Measurements from ENCODE around the gene SMIM21.

SMIM21 gene

DNA sequence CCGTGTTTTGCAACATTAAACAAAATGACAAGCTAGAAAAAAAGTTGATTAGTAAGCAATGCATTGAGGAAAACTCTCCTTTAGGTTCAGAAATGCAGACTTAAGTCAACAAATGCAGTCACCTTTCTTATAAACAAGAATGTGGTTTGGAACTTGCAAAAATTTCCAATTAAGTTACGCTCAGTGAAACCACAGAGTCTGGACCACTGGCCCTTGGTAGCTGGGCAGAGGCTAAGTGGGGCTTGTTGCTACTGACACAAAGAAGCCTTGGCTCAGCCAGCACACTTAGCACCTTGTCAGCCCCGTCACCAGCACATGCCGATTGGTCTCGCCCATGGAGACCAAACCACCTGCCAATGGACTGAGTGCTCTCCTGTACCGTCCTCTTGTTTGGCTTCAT, 53.0 kb downstream of the SMIM21 start:
- DNase-seq, result no peak

DNA sequence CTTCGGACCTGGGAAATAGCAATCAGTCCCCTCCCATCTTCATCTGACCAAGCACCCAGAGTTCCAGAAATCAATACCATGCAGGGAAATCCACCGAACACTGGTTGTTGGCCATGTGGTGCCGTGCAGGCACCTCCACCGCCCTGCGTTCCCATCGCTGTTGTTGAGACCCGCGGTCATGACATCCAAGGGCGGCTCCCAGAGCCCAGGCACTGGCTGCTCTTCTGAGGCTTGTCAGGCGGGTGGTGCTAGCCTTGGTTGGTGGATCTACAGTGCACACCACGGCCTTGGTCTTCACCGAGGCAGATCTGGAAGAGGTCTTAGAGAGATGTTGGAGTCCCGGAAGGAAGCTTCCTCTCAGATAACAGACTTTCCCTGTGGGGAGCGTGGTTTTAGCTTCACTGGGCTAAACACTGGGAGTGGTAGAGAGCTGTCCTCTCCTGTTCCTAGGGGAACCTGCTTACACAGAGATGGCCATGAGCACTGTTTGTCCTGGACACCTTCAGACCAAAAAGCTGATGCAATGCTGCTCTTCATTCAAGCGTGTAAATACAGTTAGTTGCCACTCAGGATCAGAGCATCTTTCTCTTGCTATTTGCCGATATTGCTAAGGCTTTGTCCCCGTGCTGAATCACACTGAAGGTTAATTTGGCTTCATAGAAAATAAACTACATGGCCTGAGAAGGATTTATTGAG, 58.3 kb downstream of the SMIM21 start:
- no peak for DNase-seq

DNA sequence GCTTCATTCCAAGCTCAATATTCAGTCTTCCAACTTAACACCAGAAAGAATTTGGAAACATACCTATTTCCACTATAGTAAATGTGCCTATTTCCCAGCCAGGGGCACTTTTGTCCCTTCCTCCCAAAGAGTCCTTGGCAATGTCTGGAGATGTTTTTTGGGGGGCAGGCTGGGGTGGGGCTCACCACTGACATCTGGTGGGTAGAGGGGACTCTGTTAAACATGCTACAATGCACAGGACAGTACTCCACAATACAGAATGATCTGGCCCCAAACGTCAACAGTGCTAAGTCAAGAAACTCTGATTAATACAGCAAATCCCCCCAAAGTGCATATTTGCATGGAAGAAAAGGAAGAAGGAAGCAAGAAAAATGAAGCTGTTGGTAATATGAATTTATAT, 61.7 kb downstream of the SMIM21 start:
- no peak for DNase-seq

DNA sequence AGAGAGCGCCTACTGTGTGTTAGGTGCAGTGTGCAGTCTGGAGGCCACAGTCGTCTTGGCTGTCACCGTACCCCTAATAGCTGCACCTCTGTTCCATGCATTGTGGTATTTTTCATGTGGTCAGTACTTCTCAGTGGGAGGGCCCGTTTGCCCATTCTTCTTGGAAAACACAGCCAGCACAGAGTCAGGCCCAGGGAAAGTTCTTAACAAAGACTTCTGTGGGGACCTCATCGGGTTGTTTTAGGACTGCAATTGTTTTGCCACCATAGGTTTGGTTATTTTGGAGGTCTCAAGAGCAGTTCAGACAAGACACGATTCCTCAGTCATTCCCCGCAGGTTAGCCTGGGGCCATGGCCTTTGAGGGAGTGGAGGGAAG, 62.3 kb downstream of the SMIM21 start:
- no peak for DNase-seq

DNA sequence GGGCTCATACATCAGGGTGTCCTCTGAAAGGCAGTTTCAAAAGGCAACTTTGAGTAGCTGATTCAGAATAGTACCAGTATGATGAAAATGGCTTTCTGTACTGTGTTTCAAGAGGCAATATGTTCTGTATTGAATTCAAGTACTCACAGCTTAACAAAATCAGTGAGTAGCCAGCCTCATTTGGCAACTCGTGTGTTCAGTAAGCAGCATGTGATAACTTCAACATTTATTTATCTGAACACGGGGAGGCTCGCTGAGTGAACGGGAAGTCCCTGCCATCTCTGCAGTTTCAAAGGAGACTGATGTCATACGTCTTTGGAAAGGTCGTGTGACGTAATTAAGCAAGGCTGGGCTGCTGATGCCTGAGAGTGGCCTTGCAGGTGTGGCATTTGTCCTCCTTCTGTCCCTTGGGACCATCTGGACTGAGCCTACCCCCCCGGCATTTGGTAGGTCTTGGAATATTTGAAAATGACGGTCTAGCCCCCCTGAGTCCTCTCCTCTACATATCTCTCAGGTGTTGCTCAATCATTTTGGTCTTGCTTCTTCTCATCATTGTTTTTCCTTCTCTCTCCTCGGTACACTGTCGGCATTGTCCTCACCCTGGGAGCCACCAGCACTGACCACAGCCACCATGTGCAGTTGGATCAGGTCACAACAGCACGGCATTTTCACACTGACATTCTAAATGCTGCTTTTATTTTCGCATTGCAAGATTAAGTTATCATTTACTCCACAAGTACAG, 62.8 kb downstream of the SMIM21 start:
- no peak for DNase-seq

DNA sequence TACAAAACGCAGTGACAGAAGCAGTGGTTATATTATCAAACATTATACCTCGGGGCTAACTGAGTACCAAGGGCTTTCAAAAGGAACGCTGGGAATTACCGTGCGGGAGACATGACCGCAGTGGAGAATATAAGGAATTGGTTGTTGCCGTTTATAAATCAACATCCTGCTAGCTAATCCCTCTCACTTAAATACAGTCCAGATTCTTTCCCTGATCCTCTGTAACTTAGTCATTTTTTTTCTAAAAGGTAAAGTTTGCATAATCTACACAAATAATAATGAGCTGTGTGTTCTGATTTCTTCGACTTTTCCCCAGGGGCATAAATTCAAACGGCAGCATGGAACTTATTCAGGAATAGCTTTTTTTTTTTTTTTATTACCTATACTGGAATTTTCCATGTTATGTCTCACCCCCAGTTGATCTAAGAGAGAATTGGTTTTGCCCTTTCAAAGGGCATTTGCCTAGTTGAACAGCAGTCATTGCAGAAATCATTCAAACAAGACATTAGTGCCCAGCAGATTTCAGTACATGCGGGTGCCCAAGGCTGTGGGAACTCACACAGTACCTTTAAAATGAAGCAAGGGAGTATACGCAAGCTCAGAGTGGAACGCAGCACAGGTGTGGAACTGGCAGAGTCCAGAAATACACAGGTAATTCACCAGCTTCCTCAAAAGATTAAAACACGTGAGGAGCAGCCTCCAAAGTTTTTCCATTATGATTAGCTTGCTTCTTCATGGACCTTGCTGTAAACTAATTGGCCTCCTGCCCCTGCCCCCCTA, 63.9 kb downstream of the SMIM21 start:
- DNase-seq, result no peak

DNA sequence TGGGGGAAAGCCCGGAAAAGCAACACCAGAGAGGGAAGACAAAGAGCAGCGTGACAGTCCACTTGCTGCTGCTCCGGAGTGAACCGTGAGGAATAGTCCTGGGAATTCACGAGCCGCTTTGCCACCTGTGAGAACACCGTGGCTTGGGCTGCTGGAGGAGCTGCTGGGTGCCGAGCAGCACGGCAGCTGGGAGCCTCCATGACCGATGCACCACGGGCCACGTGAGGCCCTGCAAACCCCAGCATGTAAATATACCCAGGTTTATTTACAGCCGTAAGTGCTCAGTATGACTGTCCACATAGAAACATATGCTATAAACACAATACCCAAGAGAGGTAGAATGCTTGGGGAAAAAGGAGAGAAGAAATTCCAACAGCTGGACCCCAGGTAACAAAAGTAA, 65.1 kb downstream of the SMIM21 start:
- DNase-seq, result no peak

DNA sequence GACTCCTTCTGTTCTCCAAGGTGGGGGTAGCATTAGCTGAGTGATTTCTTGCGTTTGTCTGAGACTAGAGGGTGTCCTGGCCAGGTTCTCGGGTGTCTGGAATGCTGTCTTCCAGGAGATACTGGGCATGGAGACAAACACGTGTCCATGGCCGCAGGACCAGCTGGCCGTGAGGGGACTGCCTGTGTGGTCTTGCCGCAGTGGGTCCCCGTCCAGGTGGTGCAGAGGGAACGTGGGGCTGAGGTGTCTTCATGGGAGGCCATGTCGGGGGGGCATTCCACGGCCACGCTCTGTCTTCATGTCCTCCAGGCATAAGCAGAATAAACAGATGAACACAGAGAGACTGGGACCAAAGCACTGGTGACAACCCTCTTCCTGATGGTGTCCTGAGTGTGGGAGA, 66.6 kb downstream of the SMIM21 start:
- DNase-seq, result no peak

DNA sequence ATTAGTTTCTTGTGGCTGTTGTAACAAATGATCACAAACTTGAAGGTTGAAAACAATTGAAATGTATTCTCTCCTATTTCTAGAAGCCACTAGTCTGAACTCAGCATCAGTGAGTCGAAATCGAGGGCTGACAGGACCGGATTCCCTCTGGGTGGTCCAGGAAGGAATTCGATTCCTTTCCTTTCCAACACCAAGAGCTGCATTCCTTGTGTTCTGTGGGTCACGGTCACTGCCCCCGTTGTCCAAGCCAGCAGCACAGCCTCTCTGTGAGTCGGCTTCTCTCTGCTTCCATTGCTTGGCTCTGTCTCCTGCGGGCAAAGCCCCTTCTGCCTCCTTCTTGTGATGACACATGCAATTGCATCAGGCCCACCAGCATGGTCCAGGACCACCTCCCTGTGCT, 67.3 kb downstream of the SMIM21 start:
- DNase-seq, result no peak
